AG09319 (cell line): ENCODE measurements around the gene CARMIL1.

Experiments
- DNase-seq: peaks from one replicate; pipeline ENCODE4 v3.0.0-alpha.2; 2010; ENCODE audit warnings: low read depth; ENCODE audit errors: extremely low read depth
- CTCF ChIP-seq: IDR thresholded peaks from 2 replicates; pipeline ENCODE4 v1.5.1; 2011; ENCODE audit warnings: low read depth, mild to moderate bottlenecking, inconsistent platforms, low read length, moderate library complexity

Gene CARMIL1

GRCh38 chr6:25458485-25458884 lies 179.3 kb downstream of the CARMIL1 start:
- DNase-seq: no peak

GRCh38 chr6:25462235-25462897 lies 183.2 kb downstream of the CARMIL1 start:
- no peak for TF ChIP-seq CTCF
- no peak for DNase-seq

More at GRCh38 chr6:25458485-25458884, 179.3 kb downstream of the CARMIL1 start:
- no peak for TF ChIP-seq CTCF

- no peak for DNase-seq
- no peak for TF ChIP-seq CTCF
These were observed 184.3 kb downstream of the CARMIL1 start for GRCh38 chr6:25463441-25463840.

- DNase-seq: no peak
- TF ChIP-seq CTCF: no peak
These were observed 185.1 kb downstream of the CARMIL1 start for GRCh38 chr6:25464225-25464624.

- DNase-seq: no peak
- TF ChIP-seq CTCF: no peak
These were observed 186.8 kb downstream of the CARMIL1 start for GRCh38 chr6:25465941-25466340.

GRCh38 chr6:25468881-25469280 lies 189.7 kb downstream of the CARMIL1 start:
- TF ChIP-seq CTCF: no peak

DNA sequence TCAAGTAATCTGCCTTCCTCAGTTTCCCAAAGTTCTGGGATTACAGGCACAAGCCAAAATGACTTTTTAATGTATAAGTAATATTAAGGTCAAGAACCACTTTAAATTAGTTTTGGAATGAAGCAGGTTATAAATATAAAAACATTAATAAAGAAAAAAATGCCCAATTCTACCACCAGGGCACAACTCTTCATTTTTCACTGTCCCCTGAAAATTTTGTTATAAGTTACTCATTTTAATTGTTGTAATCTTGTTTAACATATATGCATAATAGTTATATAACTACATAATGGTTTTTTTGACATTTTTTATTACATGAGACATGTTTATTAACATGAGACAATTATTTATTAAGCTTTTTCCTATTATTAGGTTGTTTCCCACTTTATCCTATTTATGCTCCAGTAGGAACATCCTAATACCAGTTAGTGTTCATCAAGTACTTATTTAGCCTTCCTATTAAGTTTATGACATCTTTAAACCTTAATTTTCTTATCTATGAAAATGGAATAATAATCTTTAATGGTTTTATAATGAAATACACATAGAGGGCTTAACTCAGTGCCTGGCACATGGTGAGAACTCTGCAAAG lies 190.7 kb downstream of the CARMIL1 start:
- TF ChIP-seq CTCF: no peak

More at GRCh38 chr6:25468881-25469280, 189.7 kb downstream of the CARMIL1 start:
- DNase-seq: no peak

More for the DNA sequence above, 190.7 kb downstream of the CARMIL1 start:
- DNase-seq: no peak
